Adrenal gland (tissue), 12 donors: ENCODE measurements around the gene PLXDC2. TPM values are rescaled to one million over a fixed set of nuclear protein-coding genes. Genes with fewer than 3 reads are reported as not detected.
"Not testable (repeated sequence)": the region's sequence is repeated elsewhere in the genome, so short reads cannot be mapped to it uniquely, and the experiment has no call there.

Experiments used
- DNase-seq, 7 donors: peaks; one replicate each; pipeline ENCODE4 v3.0.0-alpha.2; 2019 to 2020
- H3K27ac ChIP-seq, 5 donors: fragments of 200-600 bp; sonication (generic) in 4 of 5; 1 replicate in 3 of 5; 2 replicates in 2 of 5; pipeline versions ENCODE4 v1.5.1 to v1.8.0; 2016 to 2020; ENCODE audit warnings: mild to moderate bottlenecking in 1 of 5
- H3K27me3 ChIP-seq: fragments of 200-600 bp; 2 replicates; pipeline ENCODE4 v1.8.0; 2021
- H3K36me3 ChIP-seq, 2 donors: fragments of 200-600 bp; replicated peaks in 1 of 2; 1 replicate in 1 of 2; 2 replicates in 1 of 2; pipeline versions ENCODE4 v1.5.1 to v1.8.0; 2018 to 2022
- H3K4me1 ChIP-seq, 2 donors: fragments of 200-600 bp; replicated peaks in 1 of 2; 1 replicate in 1 of 2; 2 replicates in 1 of 2; pipeline versions ENCODE4 v1.5.1 to v1.8.0; 2018 to 2021
- H3K4me3 ChIP-seq, 4 donors: fragments of 200-600 bp; sonication (generic) in 3 of 4; one replicate each; pipeline ENCODE4 v1.5.1; 2016 to 2018
- H3K9me3 ChIP-seq, 3 donors: fragments of 200-600 bp; sonication (generic) in 1 of 3; replicated peaks in 1 of 3; 1 replicate in 2 of 3; 2 replicates in 1 of 3; pipeline versions ENCODE4 v1.5.1 to v1.8.0; 2016 to 2021
- POLR2A ChIP-seq, 2 donors: fragments of 450-650 bp; IDR thresholded peaks; one replicate each; pipeline ENCODE4 v1.6.1; 2017; ENCODE audit warnings: antibody characterized with exemption in 2 of 2, mild to moderate bottlenecking in 2 of 2, moderate library complexity in 1 of 2
- WGBS, 4 donors: extraction: QIAGEN DNeasy Blood & Tissue Kit in 2 of 4; methylation state at CpG; one replicate each; pipeline versions ENCODE4 v1.1.5 to v1.1.7; 2013 to 2017; 5-methylcytosine and 5-hydroxymethylcytosine counted together
- intact Hi-C, 2 donors: fragments of 100-400 bp; cut with DNase I; formaldehyde crosslinking; loops; one replicate each; pipeline versions ENCODE4 v1.14.1 to v1.15.0; 2022 to 2023
- polyA plus RNA-seq, 3 donors: library from polyadenylated mRNA; stranded (reverse); fragments of 200-250 nt in 2 of 3; fragments of 350-450 nt in 1 of 3; fragmentation: Illumina TruSeq in 1 of 3; extraction: RNeasy Lipid Tissue Mini Kit (QIAGEN cat#74804) in 1 of 3; gene quantifications; one replicate each; pipeline ENCODE4 v1.2.3, GENCODE V29; 2013 to 2014
- total RNA-seq, 9 donors: library from RNA; depleted of rRNA in 4 of 9; stranded (reverse); fragments of >200 nt in 4 of 9; fragments of 120-200 nt in 1 of 9; fragmentation: NEBNext Ultra II Directional in 1 of 9; extraction: Animal tissue kit (Norgen Biotek cat#: 25700) in 1 of 9; gene quantifications; one replicate each; pipeline versions ENCODE4 v1.1.0 to v1.2.4, GENCODE V29; 2013 to 2023
- TF ChIP-seq, protein P1 (sequence below), 6 experiments: fragments of 450-650 bp in 4 of 6; fragments of 200-600 bp in 2 of 6; sonication (generic) in 1 of 6; IDR thresholded peaks; 1 replicate in 5 of 6; 2 replicates in 1 of 6; pipeline versions ENCODE4 v1.5.1 to v1.8.0; 2016 to 2021; ENCODE audit warnings: antibody characterized with exemption in 6 of 6, mild to moderate bottlenecking in 2 of 6, moderate library complexity in 1 of 6
- donor health status: healthy with polysubstance abuse.
- donor health status: Bipolar disorder and iron deficiency.
- donor health status: DM: yes; HTN: yes; CAD: no.
- donor health status: DM: no; HTN: no; CAD: no.
- donor health status: DM: no; HTN: no; CAD: no.
- donor health status: DM: yes; HTN: yes; CAD: no.

Gene PLXDC2
- total and polyA plus RNA-seq, 12 donors: 12.1 to 127 (median 75.1) TPM

GRCh38 chr10:20207653-20208052 is 391.4 kb downstream of the PLXDC2 start:
- DNase-seq: no peak
- no peak overlapping the region for H3K4me3 ChIP-seq
- intact Hi-C loops: no loop called here
- H3K27ac ChIP-seq: no peak overlapping the region
- H3K4me1 ChIP-seq: no peaks in the 10 kb centered on the region
- TF ChIP-seq POLR2A (IDR thresholded peaks at IDR 0.05): no peak
- TF ChIP-seq, protein P1, sequence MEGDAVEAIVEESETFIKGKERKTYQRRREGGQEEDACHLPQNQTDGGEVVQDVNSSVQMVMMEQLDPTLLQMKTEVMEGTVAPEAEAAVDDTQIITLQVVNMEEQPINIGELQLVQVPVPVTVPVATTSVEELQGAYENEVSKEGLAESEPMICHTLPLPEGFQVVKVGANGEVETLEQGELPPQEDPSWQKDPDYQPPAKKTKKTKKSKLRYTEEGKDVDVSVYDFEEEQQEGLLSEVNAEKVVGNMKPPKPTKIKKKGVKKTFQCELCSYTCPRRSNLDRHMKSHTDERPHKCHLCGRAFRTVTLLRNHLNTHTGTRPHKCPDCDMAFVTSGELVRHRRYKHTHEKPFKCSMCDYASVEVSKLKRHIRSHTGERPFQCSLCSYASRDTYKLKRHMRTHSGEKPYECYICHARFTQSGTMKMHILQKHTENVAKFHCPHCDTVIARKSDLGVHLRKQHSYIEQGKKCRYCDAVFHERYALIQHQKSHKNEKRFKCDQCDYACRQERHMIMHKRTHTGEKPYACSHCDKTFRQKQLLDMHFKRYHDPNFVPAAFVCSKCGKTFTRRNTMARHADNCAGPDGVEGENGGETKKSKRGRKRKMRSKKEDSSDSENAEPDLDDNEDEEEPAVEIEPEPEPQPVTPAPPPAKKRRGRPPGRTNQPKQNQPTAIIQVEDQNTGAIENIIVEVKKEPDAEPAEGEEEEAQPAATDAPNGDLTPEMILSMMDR (IDR thresholded peaks at IDR 0.05): no peak
- H3K36me3 ChIP-seq: no peaks in the 10 kb centered on the region
- H3K27me3 ChIP-seq: no peaks in the 10 kb centered on the region
- H3K9me3 ChIP-seq: no peaks in the 10 kb centered on the region

- H3K27ac ChIP-seq, DNase-seq, intact Hi-C loops, H3K4me1 ChIP-seq, H3K27me3 ChIP-seq, H3K36me3 ChIP-seq, H3K4me3 ChIP-seq, H3K9me3 ChIP-seq: not testable (repeated sequence)
- 96 to 97% (median 96%) methylated on average over 7 of the region's 7 CpGs for WGBS, 4 donors
Observed at GRCh38 chr10:20209098-20209497, 392.9 kb downstream of the PLXDC2 start.

GRCh38 chr10:20215547-20216152 is 399.4 kb downstream of the PLXDC2 start:
- Histone ChIP-seq H3K27ac (no peak overlapping the region), H3K4me3 (no peak overlapping the region), H3K27me3 (no peaks in the 10 kb centered on the region), H3K9me3 (no peaks in the 10 kb centered on the region), H3K36me3 (no peaks in the 10 kb centered on the region), H3K4me1 (no peaks in the 10 kb centered on the region)
- no peak for DNase-seq
- intact Hi-C loops: no loop called here
- no peak for TF ChIP-seq POLR2A (IDR thresholded peaks at IDR 0.05)
- TF ChIP-seq, protein P1 (IDR thresholded peaks at IDR 0.05): no peak
- WGBS, 4 donors: 85 to 87% (median 86%) methylated on average over 3 of the region's 3 CpGs

DNA sequence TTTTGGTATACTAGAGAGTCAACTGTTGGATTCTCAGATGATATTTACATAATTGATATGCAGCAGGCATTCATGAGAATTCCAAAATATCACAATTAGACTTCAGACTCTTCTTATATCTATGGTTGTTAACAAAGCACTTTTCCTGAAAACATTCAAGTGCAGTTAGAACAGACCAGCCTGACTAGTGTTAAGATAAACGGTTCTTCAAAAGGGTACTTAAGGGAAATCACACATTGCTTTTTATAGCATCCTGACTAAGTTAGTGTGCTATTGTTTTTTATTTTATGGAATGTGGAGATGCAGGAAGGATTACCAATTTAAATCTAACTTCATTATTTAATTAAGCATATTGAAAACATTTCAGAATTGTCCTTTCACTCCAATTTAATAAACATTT is 405.1 kb downstream of the PLXDC2 start:
- Histone ChIP-seq H3K27ac (no peak overlapping the region), H3K27me3 (no peaks in the 10 kb centered on the region), H3K9me3 (no peaks in the 10 kb centered on the region), H3K4me3 (no peak overlapping the region), H3K4me1 (no peaks in the 10 kb centered on the region), H3K36me3 (no peaks in the 10 kb centered on the region)
- TF ChIP-seq, protein P1 (IDR thresholded peaks at IDR 0.05): no peak
- no peak for TF ChIP-seq POLR2A (IDR thresholded peaks at IDR 0.05)
- no peak for DNase-seq
- 54 to 65% (median 60%) methylated on average over 1 of the region's 1 CpG for WGBS, 4 donors
- intact Hi-C loops: no loop called here

GRCh38 chr10:20228729-20229128 is 412.5 kb downstream of the PLXDC2 start:
- no peak overlapping the region for H3K27ac ChIP-seq
- TF ChIP-seq POLR2A (IDR thresholded peaks at IDR 0.05): no peak
- TF ChIP-seq, protein P1 (IDR thresholded peaks at IDR 0.05): no peak
- H3K27me3 ChIP-seq: no peaks in the 10 kb centered on the region
- no peaks in the 10 kb centered on the region for H3K36me3 ChIP-seq
- H3K4me1 ChIP-seq: no peaks in the 10 kb centered on the region
- no peaks in the 10 kb centered on the region for H3K9me3 ChIP-seq
- intact Hi-C loops: no loop called here
- no peak overlapping the region for H3K4me3 ChIP-seq
- no peak for DNase-seq
